PC-9 (cell line): ENCODE results near the gene TLCD4.

Experiments
- CTCF ChIP-seq: fragments of 200-600 bp; sonication (generic); conservative IDR thresholded peaks from 2 replicates; pipeline ENCODE4 v1.6.1; 2017; ENCODE audit warnings: mixed run types, antibody characterized with exemption, mild to moderate bottlenecking, moderate library complexity
- EZH2 ChIP-seq: fragments of 200-600 bp; sonication (generic); IDR thresholded peaks from 2 replicates; pipeline ENCODE4 v1.8.0; 2017; ENCODE audit warnings: antibody characterized with exemption, low read depth

GRCh38 chr1:95072532-95073419 is 44.4 kb upstream of the TLCD4 start, which contains the start of gene ALG14:
- TF ChIP-seq CTCF, result no peak
- TF ChIP-seq EZH2, result no peak
